Measurements from ENCODE around the gene HBS1L. TPM values are rescaled to one million over a fixed set of nuclear protein-coding genes. Genes with fewer than 3 reads are reported as not detected.
A peak's percentile ranks its signal among the peaks of the same experiment; 100 is the strongest.

Gene HBS1L
- total and polyA plus RNA-seq, 2 experiments from 2014 or later: 43.0 to 70.6 TPM

- TF ChIP-seq, protein P1, sequence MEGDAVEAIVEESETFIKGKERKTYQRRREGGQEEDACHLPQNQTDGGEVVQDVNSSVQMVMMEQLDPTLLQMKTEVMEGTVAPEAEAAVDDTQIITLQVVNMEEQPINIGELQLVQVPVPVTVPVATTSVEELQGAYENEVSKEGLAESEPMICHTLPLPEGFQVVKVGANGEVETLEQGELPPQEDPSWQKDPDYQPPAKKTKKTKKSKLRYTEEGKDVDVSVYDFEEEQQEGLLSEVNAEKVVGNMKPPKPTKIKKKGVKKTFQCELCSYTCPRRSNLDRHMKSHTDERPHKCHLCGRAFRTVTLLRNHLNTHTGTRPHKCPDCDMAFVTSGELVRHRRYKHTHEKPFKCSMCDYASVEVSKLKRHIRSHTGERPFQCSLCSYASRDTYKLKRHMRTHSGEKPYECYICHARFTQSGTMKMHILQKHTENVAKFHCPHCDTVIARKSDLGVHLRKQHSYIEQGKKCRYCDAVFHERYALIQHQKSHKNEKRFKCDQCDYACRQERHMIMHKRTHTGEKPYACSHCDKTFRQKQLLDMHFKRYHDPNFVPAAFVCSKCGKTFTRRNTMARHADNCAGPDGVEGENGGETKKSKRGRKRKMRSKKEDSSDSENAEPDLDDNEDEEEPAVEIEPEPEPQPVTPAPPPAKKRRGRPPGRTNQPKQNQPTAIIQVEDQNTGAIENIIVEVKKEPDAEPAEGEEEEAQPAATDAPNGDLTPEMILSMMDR (IDR thresholded peaks at IDR 0.05; ENCODE audit: poor library complexity): no peak
- no peaks in the 10 kb centered on the region for H3K79me2 ChIP-seq
- 66% methylated on average over 5 of the region's 5 CpGs for WGBS (ENCODE audit: low lambda C conversion rate, missing lambda C conversion rate)
Observed at GRCh38 chr6:134936931-134937330, 117.7 kb downstream of the HBS1L start.

GRCh38 chr6:134936476-134936875, 118.1 kb downstream of the HBS1L start:
- no peak overlapping the region for H3K4me3 ChIP-seq
- H2AFZ ChIP-seq: no peak overlapping the region
- H3K4me1 ChIP-seq (ENCODE audit: insufficient read depth): peaks cover 6% of the 10 kb centered on the region
- H3K4me2 ChIP-seq: no peak overlapping the region
- H3K27ac ChIP-seq: no peak overlapping the region
- no peak for DNase-seq (ENCODE audit: low spot score)
- no peaks in the 10 kb centered on the region for H4K20me1 ChIP-seq (ENCODE audit: insufficient read depth, poor library complexity, severe bottlenecking)
- no peaks in the 10 kb centered on the region for H3K79me2 ChIP-seq
- no peaks in the 10 kb centered on the region for H3K9me2 ChIP-seq (replicated peaks; ENCODE audit: insufficient read depth)
- no peaks in the 10 kb centered on the region for H3K27me3 ChIP-seq
- TF ChIP-seq EZH2phosphoT487 (IDR thresholded peaks at IDR 0.05; ENCODE audit: low read depth, severe bottlenecking, unreplicated experiment) (no peak), EZH2 (IDR thresholded peaks at IDR 0.05; ENCODE audit: borderline replicate concordance) (no peak)
- TF ChIP-seq, protein P1 (IDR thresholded peaks at IDR 0.05; ENCODE audit: poor library complexity): no peak
- H3K9me3 ChIP-seq (ENCODE audit: low read depth): no peaks in the 10 kb centered on the region
- no peaks in the 10 kb centered on the region for H3K36me3 ChIP-seq (replicated peaks; ENCODE audit: insufficient read depth, low read depth)
- WGBS (ENCODE audit: low lambda C conversion rate, missing lambda C conversion rate): 89% methylated on average over 5 of the region's 5 CpGs

More at GRCh38 chr6:134936931-134937330, 117.7 kb downstream of the HBS1L start:
- Histone ChIP-seq H4K20me1 (ENCODE audit: insufficient read depth, poor library complexity, severe bottlenecking) (no peaks in the 10 kb centered on the region), H3K4me1 (ENCODE audit: insufficient read depth) (peaks cover 6% of the 10 kb centered on the region), H3K4me2 (no peak overlapping the region), H3K9me3 (ENCODE audit: low read depth) (no peaks in the 10 kb centered on the region), H3K27ac (no peak overlapping the region), H3K27me3 (no peaks in the 10 kb centered on the region), H3K4me3 (no peak overlapping the region), H2AFZ (no peak overlapping the region), H3K9me2 (replicated peaks; ENCODE audit: insufficient read depth) (no peaks in the 10 kb centered on the region), H3K36me3 (replicated peaks; ENCODE audit: insufficient read depth, low read depth) (no peaks in the 10 kb centered on the region)
- no peak for DNase-seq (ENCODE audit: low spot score)

GRCh38 chr6:134934793-134935485, 119.7 kb downstream of the HBS1L start:
- H3K4me2 ChIP-seq: no peak overlapping the region
- H3K27ac ChIP-seq: peak overlapping the region; percentile 66
- peaks cover 6% of the 10 kb centered on the region for H3K4me1 ChIP-seq (ENCODE audit: insufficient read depth)
- WGBS (ENCODE audit: low lambda C conversion rate, missing lambda C conversion rate): 84% methylated on average over 5 of the region's 5 CpGs
- no peak overlapping the region for H2AFZ ChIP-seq
- H3K9me3 ChIP-seq (ENCODE audit: low read depth): no peaks in the 10 kb centered on the region
- DNase-seq (ENCODE audit: low spot score): peak; percentile 42
- H3K9me2 ChIP-seq (replicated peaks; ENCODE audit: insufficient read depth): no peaks in the 10 kb centered on the region
- H3K4me3 ChIP-seq: no peak overlapping the region
- no peaks in the 10 kb centered on the region for H3K27me3 ChIP-seq
- H3K79me2 ChIP-seq: no peaks in the 10 kb centered on the region
- no peaks in the 10 kb centered on the region for H4K20me1 ChIP-seq (ENCODE audit: insufficient read depth, poor library complexity, severe bottlenecking)
- TF ChIP-seq, protein P1 (IDR thresholded peaks at IDR 0.05; ENCODE audit: poor library complexity): no peak
- TF ChIP-seq EZH2 (IDR thresholded peaks at IDR 0.05; ENCODE audit: borderline replicate concordance) (no peak), EZH2phosphoT487 (IDR thresholded peaks at IDR 0.05; ENCODE audit: low read depth, severe bottlenecking, unreplicated experiment) (no peak)
- no peaks in the 10 kb centered on the region for H3K36me3 ChIP-seq (replicated peaks; ENCODE audit: insufficient read depth, low read depth)

Measured in hepatocyte (in vitro differentiated cells).